Fibroblast of skin of left biceps (primary cell): ENCODE data around the gene CXCL17.

Experiments used
- DNase-seq, 2 experiments: peaks; one replicate each; pipeline ENCODE4 v3.0.0-alpha.2; 2013; ENCODE audit warnings: low read depth in 2 of 2

CXCL17 gene

DNA sequence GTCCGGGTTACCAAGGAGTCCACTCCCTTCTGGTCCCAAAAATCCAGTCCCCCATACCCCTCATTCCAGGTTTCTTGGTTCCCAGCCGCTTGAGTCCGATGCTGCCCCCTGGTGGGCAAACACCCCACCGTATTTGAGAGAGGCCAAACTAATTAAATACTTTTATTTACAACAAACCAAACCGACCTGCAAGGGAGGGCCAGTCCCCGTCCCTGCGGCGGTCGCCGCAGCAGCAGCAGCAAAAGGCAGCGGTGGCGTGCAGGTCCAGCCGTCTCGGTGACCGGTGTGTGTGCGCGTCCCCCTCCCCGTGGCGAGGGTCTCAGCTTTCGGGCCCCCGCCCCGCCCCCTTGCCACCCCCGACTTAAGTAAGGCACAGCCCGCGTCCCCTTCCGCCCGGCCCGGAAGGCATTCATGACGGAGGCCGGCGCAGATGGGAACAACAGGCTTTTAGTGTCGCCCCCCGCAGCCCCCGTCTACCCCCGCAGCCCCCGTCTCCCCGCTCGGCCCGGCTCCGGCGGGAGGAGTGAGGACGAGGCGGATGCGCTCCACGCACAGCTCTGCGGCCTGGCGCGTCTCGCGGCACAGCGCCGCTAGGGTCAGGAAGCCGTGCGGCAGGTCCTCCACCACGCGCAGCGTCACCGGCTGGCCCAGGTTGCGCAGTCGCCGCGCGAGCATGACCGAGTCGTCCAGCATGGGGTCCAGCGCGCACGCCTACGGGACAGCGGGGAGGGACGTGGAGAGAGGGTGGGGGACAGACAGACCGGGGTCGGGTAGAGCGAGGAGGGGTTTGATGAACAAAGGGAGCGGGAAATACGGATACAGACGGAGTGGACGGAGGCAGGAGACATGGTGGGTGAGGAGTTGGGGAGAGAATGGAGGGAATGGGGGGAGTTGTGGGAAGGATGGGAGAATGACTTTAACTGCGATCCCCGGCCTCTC is 41.1 kb downstream of the CXCL17 start:
- peak in 1 of 2 experiments; percentile 33 for DNase-seq

- DNase-seq, result no peak
Observed at GRCh38 chr19:42400404-42400803, 42.3 kb downstream of the CXCL17 start.

DNA sequence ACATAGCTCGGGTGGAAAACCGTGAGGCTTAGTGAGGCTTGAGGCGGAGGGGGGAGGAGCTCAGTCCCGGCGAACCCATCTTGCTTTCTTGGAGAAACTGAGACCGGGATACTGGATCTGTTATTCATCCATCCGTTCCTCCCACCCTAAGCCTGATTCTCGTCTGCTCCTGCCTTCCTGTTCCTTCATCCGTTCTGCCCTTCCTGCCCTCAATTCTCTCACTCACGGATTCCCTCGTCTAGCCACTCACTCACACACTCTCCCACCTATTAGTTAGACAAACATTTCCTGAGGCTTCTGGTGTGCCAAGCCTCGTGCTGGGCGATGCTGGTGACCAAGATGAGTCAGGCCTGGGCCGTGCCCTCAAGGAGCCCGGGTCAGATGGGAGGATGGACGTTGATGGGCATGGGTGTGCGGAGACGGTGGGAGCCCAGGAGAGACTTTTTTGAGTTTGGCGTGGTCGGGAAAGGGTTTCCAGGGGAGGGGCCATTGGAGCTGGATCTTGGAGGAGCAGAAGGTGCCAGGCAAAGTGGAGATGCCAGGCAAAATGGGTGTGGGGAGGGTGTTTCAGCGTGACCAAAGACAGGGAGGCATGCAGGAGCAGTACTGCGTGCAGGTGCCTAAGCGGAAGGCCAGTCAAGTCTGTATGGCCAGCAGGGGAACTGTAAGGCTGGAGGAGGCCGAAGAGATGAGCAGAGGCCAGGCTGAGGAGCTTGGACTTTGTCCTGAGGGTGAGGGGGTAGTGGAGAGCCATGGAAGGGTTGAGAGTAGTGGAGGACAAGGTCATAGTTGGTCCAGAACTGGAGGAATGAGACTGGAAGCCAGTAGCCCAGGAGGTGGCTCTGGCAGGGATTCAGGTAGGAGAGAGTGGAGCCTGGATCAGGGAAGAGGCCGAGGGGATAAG is 45.2 kb downstream of the CXCL17 start:
- no peak for DNase-seq

DNA sequence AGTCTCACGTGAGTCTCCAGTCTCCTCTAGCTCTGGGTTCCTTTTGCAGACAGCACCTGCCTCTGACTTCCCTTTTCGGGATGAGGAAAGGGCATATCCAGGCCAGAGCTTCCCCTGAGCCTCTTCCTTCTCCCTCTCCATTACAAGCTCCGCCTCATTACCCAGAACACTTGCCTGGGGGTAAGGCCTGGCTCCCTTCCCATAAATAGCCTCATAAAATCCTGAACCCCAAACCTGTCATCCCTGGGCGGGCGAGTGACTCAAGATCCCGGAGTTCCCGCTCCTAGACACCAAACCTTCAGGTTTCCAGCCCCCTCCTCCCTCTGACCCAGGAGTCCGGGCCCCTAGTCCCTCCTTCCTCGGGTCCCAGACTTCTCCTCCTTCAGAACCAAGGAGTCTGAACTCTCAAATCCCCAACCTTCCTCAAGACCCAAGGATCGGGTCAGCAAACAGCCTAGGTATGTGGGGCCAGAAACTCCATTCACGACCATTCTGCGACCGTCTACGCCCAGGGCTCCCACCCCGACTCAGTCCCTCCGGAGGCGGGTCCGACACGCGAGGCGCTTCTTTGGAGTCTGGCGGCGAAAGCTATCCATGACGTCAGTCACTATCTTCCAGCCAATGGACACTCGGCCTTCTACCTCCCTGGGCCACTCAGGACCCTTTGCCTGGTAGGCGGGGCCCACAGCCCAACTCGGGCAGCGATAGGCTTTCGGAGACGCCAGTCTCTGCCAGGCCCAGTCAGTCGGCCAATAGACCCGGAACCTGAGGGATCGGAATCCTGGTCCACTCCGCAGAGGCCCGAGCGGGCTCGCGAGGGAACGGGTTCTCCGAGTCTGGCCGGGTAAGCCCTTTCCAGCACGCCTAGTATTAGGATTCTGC is 46.1 kb downstream of the CXCL17 start:
- peak; percentile 96 for DNase-seq

GRCh38 chr19:42394751-42395150 is 48.0 kb downstream of the CXCL17 start:
- DNase-seq, result no peak

GRCh38 chr19:42392165-42392564 is 50.6 kb downstream of the CXCL17 start:
- no peak for DNase-seq

DNA sequence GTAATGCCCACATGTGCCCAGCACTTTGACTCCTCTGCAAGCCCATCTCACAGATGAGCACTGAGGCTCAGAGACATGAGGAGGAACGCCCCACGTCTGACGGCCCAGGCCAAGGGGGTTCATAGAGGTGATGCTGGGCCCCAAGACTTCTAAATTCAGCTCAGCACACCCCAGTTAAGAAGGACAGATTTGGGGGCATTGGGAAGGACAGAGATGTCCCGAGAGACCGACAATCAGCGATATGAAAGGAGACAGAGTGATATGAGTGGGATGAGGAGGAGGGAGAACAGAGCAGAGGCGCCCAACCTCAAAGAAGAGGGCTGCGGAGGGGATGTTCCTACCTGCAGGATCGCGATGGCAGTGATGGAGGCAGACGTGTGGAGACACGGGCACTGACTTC is 52.8 kb downstream of the CXCL17 start, which contains the start of gene CNFN:
Gene CNFN, minus strand, starts transcription at position 399 of the 400 bp plus-strand sequence. CDS start 1,260 bp downstream, outside the sequence.
- DNase-seq, result no peak

GRCh38 chr19:42388851-42389489 is 53.8 kb downstream of the CXCL17 start:
- no peak for DNase-seq

DNA sequence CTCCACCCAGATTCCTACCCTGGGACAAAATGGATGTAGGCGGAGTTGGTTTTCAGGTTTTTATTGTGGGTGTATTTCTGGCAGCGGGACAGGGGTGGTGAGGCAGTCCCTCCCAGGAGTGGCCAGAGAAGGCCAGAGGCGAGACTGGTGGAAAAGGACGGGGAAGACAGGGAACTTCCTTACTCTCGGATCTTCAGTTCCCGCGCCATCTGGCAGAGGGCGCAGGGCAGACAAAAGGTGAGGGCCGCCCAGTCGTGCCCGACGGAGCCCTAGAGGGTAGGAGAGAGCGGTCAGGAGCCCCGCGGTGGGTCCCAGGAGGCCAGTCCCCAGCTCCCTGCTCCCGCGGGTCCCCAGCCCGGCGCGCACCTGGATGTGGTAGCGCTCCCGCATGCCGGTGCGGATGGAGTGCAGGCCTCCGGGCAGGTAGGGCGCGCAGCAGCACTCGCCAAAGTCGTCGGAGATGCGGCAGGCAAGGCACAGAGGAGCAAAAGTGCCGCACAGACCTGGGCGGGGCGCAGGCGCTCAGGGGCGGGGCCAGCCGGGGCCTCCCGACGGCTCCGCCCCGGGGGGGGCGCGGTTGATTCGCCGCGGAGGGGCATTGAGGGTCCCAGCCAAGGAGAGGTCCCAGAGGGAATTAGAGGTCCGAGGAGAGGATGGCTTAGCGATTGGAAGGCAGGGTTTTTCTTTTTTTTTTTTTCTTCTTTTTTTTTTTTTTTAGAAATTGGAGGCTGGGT is 55.6 kb downstream of the CXCL17 start:
- DNase-seq, result peak in 1 of 2 experiments; percentile 2

GRCh38 chr19:42380155-42380554 is 62.6 kb downstream of the CXCL17 start:
- DNase-seq, result no peak
